Daoy (cell line): ENCODE data around the gene EXOC6B. TPM values are rescaled to one million over a fixed set of nuclear protein-coding genes. Genes with fewer than 3 reads are reported as not detected.
A peak's percentile ranks its signal among the peaks of the same experiment; 100 is the strongest.
"Not testable (repeated sequence)": the region's sequence is repeated elsewhere in the genome, so short reads cannot be mapped to it uniquely, and the experiment has no call there.

Experiments used
- DNase-seq: peaks from one replicate; pipeline ENCODE4 v3.0.0-alpha.2; 2015; ENCODE audit warnings: low read depth
- total RNA-seq: library from RNA; depleted of rRNA; stranded (reverse); fragments of >200 nt; shearing (Covaris generic); gene quantifications from 2 replicates; pipeline ENCODE4 v1.2.3, GENCODE V29; 2014

EXOC6B gene
- total RNA-seq, 1 experiment from 2014 or later, result 7.6 TPM

DNA sequence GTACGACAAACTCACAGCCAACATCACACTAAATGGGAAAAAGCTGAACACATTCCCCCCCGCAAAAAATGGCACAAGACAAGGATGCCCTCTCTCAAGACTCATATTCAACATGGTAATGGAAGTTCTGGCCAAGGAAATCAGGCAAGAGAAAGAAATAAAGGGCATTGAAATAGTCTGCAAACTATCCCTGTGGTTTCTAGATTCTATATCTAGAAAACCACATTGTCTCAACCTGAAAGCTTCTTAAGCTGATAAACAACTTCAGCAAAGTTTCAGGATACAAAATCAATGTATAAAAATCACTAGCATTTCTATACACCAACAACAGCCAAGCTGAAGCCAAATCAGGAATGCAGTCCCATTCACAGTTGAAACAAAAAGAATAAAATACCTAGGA is 383.6 kb downstream of the EXOC6B start:
- no peak for DNase-seq

DNA sequence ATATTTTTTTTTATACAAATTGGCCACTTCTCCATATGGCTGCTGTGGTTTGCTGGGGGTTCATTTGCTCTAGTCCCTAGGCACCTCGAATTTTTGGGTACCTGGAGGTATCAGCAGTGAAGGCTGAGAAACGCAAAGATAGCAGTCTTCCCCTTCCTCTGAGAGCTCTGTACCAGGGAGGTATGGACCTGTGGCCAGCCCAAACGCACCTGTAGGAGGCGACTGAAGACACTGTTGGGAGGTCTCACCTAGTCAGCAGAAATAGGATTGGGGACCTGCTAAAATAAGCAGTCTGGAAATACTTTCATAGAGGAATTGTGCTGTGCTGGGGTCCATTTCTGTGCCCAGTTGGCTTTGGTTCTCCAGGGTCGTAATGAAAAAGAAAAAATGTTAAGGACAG is 385.9 kb downstream of the EXOC6B start:
- DNase-seq, result no peak

DNA sequence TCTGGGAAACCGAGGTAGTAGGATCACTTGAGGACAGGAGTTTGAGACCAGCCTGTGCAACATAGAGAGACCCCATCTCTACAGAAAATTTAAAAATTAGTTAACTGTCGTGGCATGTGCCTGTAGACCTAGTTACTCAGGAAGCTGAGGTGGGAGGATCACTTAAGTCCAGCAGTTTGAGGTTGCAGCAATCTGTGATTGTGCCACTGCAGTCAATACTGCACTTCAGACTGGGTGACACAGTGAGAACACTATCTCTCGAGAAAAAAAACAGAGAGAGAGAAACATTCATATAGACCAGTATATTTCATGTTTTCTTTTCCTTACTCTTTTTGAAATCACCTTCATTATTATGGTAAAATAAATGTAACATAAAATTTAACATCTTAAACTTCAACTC is 387.5 kb downstream of the EXOC6B start:
- no peak for DNase-seq

DNA sequence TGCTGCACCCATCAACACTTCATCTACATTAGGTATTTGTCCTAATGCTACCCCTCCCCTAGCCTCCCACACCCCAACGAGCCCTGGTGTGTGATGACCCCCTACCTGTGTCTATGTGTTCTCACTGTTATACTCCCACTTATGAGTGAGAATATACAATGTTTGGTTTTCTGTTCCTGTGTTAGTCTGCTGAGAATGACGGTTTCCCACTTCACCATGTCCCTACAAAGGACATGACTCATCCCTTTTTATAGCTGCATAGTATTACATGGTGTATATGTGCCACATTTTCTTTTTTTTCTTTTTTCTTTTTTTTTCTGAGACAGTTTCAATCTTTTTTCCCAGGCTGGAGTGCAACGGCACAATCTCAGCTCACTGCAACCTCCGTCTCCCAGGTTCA is 394.1 kb downstream of the EXOC6B start:
- no peak for DNase-seq

DNA sequence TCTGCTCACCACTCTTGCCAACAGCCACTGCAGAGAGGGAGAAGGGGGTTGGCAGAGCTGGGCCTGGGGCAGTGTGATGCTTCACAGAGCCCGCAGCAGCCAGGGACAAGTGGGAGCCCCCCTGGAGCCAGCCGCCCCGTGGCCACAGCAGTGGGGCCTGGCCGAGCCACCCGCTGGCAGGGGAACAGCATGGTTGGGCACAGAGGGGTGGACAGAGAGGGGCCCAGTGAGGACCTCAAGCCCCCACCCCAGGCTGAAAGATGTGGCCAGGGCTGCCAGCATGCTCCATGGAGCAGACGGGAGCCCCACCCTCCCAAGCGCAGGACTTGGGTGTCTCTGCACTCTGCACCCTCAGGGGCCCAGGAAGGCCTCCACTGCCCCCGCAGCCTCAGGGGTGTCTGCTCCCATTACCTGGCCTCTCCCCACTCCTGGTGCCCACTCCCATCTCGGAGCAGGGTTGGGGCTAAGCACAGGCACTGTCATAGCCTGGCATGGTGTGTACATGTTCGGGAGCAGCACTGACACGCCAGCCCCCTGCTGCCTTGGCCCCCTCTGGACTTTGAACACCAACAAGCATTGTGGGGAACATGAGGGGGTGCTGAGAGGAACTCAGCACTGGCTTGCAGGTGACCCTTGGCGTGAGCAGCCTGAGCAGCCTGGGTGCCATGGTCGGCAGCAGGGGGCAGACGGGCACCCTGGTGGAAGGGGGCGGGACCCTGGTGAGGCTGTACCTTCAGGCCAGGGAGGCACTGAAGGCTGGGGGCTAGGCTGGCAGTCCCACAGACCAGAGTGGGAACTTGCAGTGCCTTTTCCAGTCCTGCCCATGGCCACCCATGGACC is 398.6 kb downstream of the EXOC6B start:
- no peak for DNase-seq

DNA sequence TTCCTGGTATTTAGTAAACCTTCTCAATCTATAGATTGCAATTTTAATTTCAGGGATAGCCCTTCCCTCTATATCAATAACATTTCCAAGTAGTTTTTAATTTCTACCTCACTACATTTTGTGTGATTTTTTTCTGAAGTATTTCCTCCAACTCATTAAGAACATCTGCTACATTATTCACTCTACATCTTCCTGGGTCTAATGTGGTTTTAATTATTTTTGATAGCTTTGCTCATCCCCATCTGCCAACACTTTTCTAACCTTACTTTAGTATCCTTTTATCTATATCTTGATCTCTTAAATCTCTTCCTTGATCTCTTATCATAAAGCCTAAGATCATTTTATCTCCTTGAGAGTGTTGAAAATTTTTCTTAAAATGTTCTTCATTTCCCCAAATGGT is 399.8 kb downstream of the EXOC6B start:
- DNase-seq, result no peak

DNA sequence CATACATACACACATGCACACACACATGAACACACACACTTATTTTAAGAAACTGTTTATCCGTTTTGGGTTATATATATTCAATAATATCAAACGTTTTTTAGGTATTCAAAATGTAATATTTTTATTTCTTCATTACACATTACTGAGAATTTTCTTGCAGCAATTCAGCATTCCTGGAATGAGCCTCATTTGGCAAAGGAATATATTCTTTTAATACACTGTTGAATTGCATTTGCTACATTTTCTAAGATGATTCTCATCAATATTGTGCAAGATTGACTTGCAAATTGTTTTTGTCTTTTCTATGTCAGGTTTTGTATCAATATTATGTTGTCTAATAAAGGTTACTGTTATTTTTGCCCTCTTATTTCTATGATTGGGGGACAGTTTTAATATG is 402.1 kb downstream of the EXOC6B start:
- no peak for DNase-seq

DNA sequence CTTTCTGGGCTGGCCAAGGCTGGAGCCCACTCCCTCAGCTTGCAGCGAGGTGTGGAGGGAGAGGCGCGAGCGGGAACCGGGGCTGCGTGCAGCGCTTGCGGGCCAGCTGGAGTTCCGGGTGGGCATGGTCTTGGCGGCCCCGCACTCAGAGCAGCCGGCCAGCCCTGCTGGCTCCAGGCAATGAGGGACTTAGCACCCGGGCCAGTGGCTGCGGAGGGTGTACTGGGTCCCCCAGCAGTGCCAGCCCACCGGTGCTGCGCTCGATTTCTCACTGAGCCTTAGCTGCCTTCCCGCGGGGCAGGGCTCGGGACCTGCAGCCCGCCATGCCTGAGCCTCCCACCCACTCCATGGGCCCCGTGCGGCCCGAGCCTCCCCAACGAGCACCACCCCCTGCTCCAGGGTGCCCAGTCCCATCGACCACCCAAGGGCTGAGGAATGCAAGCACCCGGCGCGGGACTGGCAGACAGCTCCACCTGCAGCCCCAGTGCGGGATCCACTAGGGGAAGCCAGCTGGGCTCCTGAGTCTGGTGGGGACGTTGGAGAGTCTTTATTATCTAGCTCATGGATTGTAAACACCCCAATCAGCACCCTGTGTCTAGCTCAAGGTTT is 404.0 kb downstream of the EXOC6B start:
- DNase-seq, result not testable (repeated sequence)

DNA sequence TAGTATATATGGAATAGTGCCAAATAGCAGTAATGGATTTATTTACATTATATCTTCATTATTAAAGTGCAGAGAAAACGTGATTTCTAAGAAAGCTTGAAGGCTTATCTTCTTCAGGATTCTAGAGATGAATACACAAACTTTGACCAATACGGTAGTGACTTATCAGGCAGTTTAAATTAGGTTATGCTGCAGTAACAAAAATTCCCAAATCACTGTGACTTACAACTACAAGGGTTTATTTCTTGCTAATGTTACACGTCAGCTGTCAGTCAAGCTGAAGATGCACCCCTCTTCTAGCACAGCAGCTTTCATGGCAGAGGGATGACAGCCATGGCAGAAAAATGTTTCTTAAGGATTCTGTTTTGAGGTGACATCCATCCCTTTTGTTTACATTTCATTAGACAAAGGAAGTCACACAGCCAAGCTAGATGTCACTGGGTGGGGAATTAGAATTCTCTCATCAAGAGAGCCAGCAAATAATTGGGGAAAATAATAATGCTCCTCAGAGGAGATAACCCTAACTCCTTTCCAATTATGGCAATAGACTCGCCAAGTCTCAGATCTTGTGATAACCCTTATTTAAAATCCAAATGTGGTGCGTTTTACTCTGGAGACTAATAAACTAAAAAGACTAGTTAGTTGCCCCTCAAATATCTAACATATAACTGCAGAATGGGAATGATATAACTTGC is 409.9 kb downstream of the EXOC6B start:
- DNase-seq, result no peak

DNA sequence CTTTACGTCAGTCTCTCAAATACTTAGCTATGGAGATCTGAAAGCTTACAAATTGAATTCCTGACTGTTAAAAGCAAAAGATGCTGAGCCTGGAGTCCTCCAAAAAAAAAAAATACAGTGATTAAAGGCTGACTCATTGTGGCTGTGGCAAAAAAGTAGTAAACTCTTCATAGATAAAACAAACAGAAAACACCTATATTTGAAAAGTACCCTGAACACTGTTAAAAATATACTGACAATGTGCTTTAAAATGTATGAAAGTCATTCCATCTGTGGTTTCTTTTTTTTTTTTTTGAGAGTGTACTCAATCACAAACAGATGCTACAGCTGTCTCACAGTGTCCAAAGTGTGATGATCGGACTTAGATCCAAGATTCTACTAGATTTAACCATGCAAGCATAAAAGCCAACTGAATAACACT is 410.6 kb downstream of the EXOC6B start:
- peak; percentile 3 for DNase-seq

DNA sequence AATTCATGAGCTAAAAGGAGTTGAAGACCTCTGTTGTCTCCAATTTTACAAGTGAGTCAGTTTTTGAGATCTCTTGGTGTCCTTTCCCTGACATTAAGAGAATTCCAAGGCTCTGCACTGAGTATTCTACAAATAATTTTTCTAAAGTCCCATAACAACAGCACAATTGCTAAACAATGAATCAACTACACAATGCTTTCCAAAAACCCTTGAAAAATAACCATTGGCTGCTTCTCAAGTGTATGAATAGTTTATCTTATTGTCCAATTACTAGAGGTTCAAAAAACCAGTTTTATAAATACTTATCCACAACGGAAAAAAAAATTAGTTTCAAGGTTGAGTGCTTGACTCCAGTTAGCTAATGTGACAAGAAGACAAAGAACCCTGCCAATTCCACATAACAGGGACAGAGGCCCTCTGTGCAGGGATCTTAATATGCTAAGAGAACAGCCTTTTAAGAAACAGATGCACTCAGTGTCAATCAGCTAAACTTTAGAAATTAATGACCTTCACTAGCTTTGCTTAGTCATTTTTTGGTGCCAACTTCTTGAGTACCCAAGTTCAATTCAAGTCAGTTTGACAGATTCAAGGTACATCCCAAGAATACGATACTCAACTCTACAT is 411.6 kb downstream of the EXOC6B start:
- no peak for DNase-seq

DNA sequence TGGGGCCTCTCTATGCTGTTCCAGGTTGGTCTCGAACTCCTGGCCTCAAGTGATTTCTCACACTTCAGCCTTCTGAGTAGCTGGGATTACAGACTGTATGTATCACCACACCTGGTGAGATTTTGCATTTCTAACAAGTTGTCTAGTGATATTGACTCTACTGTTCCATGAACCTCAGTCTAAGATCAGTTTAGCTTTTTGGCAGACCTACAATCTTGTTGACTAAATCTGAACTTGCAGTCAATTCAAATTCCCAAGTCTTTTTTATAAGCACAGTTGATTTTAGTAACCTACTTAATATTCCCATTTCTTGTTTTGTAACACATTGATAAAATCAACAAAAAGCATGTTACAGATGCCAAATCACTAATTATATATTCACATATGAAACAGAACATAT is 412.1 kb downstream of the EXOC6B start:
- DNase-seq, result no peak

DNA sequence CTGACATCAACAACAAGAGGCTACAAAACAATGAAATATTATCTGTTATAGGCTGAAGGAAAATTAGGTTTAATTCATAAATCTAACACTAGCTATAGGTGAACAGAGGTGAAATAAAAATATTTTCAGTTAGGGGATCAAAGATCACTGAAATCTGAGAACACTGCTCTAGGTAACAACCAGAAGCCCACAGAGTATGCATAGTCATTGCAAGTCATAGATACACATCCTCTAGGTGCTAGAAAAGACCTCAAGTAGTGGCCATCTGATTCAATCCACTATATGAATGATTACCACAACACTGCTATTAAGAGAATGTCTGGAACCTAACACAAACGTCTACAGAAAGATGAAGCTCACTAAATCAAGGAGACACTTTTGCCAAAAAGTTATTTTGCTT is 413.6 kb downstream of the EXOC6B start:
- DNase-seq, result no peak

DNA sequence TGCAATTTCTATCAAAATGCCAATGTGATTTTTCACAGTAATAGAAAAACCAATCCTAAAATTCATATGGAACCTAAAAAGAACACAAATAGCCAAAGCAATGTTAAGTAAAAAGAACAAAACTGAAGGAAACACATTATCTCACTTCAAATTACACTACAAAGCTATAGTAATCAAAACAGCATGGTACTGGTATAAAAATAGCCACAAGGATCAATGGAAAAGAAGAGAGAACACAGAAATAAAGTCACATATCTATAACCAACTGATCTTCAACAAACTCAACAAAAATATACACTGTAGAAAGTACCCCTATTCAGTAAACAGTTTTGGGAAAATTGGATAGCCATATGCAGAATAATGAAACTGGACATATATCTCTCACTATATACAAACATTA is 426.0 kb downstream of the EXOC6B start:
- no peak for DNase-seq

DNA sequence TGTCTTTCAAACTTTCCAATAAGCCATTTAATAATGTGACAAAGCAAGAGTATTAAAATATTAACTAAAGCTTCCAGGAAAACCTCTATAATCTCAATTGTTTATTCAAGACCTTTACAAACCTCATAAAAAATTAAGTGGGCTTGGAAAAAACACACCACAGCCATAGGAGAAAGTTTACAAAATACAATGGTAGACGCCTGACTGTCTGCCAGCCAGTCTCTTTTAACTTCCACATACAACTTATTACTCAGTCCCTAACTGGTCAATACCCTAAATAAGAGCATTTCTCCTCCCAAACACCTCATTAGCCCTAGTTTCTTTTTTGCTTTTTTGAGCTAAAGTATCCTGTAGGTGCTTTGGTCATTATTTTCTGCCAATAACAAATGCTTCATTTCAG is 430.7 kb downstream of the EXOC6B start:
- DNase-seq, result no peak

DNA sequence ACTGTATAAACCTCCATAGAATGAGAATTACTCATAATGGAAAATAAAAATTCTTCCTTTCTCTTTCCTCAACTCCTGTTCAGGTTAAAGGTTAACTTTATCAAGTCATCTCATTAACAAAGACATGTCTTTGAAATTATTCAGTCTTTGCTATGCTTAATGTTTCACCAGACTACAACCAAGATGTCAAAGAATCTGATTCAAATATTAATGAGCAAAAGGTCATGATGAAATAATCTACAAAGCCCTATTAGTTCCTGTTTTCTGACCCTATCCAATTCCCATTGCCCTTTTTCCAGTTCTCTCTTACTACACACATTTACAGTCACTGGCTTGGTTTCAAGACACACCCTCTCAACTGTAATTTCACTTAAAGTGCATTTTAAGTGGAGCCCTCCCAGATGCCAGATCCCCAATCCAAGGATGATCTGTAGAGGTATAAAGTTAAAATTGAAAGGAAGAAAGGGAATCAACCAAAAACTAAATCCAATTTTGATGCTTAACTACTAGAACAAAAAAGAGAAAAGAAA is 431.2 kb downstream of the EXOC6B start:
- DNase-seq, result no peak

DNA sequence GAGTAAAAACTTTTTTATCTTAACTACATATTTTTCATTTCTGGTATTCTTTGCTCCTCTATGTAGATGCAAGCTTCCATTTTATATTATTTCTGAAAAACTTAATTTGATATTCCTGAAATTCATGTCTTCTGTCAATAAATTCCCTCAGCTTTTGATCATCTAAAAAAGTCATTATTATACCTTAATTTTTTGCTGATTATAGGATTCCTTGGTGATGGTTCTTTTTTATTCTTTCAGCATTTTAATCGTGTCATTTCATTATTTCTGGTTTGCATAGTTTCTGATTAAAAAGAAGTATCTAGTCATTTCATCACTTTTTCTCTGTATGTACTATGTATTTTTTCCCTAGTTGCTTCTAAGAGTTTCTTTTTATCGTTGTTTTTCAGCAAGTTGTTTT is 436.4 kb downstream of the EXOC6B start:
- DNase-seq, result no peak

DNA sequence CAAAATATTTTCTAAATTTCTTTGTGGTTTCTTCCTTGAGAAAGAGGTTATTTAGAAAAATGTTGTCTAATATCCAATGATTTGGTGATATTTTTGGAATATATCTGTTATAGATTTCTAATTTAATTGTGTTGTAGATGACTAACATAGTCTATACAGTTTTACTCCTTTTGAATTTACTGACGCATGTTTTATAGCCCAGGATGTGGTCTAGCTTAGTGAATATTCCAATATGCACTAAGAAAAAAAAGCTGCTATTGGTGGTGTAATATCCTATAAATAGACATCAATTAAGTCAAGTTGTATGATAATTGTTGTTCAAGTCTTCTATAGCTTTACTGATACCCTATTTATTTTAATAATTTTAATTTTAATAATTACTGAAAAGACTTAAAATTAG is 437.6 kb downstream of the EXOC6B start:
- DNase-seq, result no peak

DNA sequence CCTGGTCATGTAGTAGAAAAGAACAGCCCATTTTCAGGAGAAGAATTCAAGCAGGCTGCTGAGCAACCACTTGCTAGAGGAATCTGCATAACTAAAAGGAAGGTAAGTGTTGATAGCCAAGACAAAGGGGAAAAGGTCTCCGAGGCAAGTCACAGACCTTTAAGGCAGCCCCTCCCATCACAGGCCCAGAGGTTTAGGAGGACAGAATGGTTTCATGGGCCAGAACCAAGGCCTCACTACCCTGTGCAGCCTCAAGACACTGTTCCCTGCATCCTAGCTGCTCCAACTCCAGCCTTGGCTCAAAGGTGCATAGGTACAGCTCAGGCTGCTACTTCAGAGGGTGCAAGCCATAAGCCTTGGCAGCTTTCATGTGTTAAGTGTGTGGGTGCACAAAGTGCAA is 439.5 kb downstream of the EXOC6B start:
- DNase-seq, result no peak

DNA sequence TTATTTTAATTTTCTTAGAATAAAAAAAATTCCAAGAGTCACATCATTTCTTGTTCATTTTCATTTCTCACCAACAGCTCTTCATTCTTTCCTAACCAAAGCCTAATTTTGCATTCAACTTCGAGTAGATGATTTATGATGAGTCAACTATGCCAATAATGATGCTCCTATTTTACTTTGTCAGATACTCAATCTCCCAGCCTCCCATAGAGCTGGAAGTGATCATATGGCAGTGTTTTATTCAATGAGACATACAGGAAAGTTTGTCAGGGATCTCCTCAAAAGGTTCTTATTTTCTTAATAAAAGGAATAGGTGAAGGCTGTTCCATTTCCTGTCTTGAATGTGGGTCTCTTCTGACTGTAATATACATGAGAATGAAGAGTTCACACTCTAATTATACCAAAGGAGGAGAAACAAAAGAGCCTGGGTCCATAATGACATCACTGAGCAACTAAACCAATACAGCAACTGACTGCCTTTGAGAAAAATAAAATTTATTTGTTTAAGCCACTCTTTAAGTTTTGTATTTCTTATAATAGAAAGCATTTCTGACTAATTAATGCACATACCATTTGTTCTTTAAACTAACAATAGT is 447.0 kb downstream of the EXOC6B start:
- DNase-seq, result no peak

DNA sequence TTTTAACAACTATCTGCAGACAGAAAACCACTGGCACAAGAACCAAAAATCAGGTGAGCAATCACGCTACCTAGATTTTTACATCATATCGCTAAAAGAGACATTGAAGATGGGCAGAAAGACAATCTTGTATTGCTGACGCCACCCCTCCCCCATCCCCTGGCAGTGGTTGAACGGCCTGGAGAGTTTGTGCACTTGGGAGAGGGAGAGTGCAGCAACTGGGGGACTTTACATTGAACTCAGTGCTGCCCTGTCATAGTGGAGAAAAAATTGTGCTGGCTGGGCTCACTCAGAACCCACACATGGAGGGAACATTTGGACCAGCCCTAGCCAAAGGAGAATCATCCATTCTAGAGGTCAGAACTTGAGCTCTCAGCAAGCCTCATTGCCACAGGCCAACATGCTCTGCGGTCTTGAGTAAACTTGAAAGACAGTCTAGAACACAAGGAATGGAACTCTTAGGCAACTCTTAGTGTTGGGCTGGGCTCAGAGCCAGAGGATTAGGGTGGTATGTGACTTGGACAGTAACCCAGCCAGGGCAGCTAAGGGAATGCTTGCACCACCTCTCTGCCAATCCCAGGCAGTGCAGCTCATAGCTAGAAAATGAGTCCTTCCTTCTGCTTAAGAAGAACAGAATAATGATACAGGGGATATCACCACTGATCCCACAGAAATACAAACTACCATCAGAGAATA is 458.2 kb downstream of the EXOC6B start:
- peak; percentile 76 for DNase-seq
